ENCODE results near the gene CYP4F11.

The CYP4F11 gene

GRCh38 chr19:15894359-15894758 is 40.0 kb downstream of the CYP4F11 start:
- 49% methylated on average over 2 of the region's 2 CpGs for WGBS
- H2AK5ac ChIP-seq (ENCODE audit: low read length, severe bottlenecking): no peak overlapping the region

DNA sequence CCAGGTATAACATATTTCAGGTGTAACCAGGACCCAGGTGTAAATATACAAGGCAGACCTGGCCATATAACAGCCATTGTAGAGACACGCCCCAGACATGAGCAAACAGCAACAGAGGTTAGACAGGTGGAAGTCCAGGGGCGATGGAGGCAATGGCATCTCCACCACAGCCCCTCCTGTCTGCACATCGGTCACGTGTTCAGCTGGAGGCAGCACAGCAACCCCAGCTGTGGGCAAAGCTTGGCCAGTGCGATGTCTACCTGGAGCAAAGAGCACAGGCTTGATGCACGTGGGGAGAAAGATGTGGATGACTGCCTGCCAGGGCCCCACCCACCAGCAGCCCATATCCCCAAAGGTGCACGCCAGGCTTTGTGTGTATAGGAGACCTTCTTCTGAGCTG is 40.9 kb downstream of the CYP4F11 start:
- Histone ChIP-seq H3K4ac (ENCODE audit: low read depth in 1 of 2, low read length in 2 of 2) (no peak overlapping the region), H2BK15ac (ENCODE audit: low read depth, poor library complexity, severe bottlenecking) (no peak overlapping the region), H3K36me3 (ENCODE audit: control insufficient read depth in 1 of 2, insufficient read depth in 2 of 2, low read depth in 1 of 2, low read length in 2 of 2) (no peaks in the 10 kb centered on the region), H2BK12ac (ENCODE audit: low read length in 2 of 2) (no peak overlapping the region), H2BK120ac (ENCODE audit: low read depth, low read length) (no peak overlapping the region), H3K27ac (ENCODE audit: low read length, poor library complexity, severe bottlenecking) (no peak overlapping the region), H2AFZ (ENCODE audit: low read depth, low read length) (no peak overlapping the region), H4K8ac (ENCODE audit: low read length) (no peak overlapping the region), H3K4me2 (ENCODE audit: low read length, poor library complexity, severe bottlenecking) (no peak overlapping the region), H3K14ac (ENCODE audit: low read length in 2 of 2) (no peak overlapping the region), H3K27me3 (ENCODE audit: control insufficient read depth in 1 of 2, insufficient read depth in 1 of 2, low read length in 2 of 2) (no peaks in the 10 kb centered on the region), H3K18ac (ENCODE audit: low read depth in 1 of 2, low read length in 2 of 2) (no peak overlapping the region), H3K9me3 (ENCODE audit: control insufficient read depth, low read length) (no peaks in the 10 kb centered on the region), H3K4me1 (ENCODE audit: control insufficient read depth, insufficient read depth, low read depth, low read length) (no peaks in the 10 kb centered on the region), H2AK5ac (ENCODE audit: low read length, severe bottlenecking) (no peak overlapping the region), H2BK5ac (ENCODE audit: low read depth, low read length, poor library complexity, severe bottlenecking) (no peak overlapping the region), H3K9ac (ENCODE audit: low read length) (no peak overlapping the region), H3K79me1 (replicated peaks; ENCODE audit: low read length, poor library complexity, severe bottlenecking) (no peaks in the 10 kb centered on the region), H3K23ac (ENCODE audit: low read length in 2 of 2) (no peak overlapping the region), H4K91ac (ENCODE audit: low read length) (no peak overlapping the region), H3K4me3 (ENCODE audit: insufficient read depth in 1 of 2, low read depth in 1 of 2, low read length in 2 of 2) (no peak overlapping the region)
- 45% methylated on average over 6 of the region's 7 CpGs for WGBS
- DNase-seq: no peak

More at GRCh38 chr19:15894359-15894758, 40.0 kb downstream of the CYP4F11 start:
- no peaks in the 10 kb centered on the region for H3K27me3 ChIP-seq (ENCODE audit: control insufficient read depth in 1 of 2, insufficient read depth in 1 of 2, low read length in 2 of 2)
- H2BK120ac ChIP-seq (ENCODE audit: low read depth, low read length): no peak overlapping the region
- no peaks in the 10 kb centered on the region for H3K36me3 ChIP-seq (ENCODE audit: control insufficient read depth in 1 of 2, insufficient read depth in 2 of 2, low read depth in 1 of 2, low read length in 2 of 2)
- no peak overlapping the region for H3K18ac ChIP-seq (ENCODE audit: low read depth in 1 of 2, low read length in 2 of 2)
- H4K8ac ChIP-seq (ENCODE audit: low read length): no peak overlapping the region
- H3K9ac ChIP-seq (ENCODE audit: low read length): no peak overlapping the region
- H3K4ac ChIP-seq (ENCODE audit: low read depth in 1 of 2, low read length in 2 of 2): no peak overlapping the region
- H3K14ac ChIP-seq (ENCODE audit: low read length in 2 of 2): no peak overlapping the region
- H3K4me1 ChIP-seq (ENCODE audit: control insufficient read depth, insufficient read depth, low read depth, low read length): no peaks in the 10 kb centered on the region
- no peak overlapping the region for H4K91ac ChIP-seq (ENCODE audit: low read length)
- DNase-seq: no peak
- no peak overlapping the region for H2AFZ ChIP-seq (ENCODE audit: low read depth, low read length)
- no peak overlapping the region for H3K4me3 ChIP-seq (ENCODE audit: insufficient read depth in 1 of 2, low read depth in 1 of 2, low read length in 2 of 2)
- H3K79me1 ChIP-seq (replicated peaks; ENCODE audit: low read length, poor library complexity, severe bottlenecking): no peaks in the 10 kb centered on the region
- H3K4me2 ChIP-seq (ENCODE audit: low read length, poor library complexity, severe bottlenecking): no peak overlapping the region
- no peak overlapping the region for H3K27ac ChIP-seq (ENCODE audit: low read length, poor library complexity, severe bottlenecking)
- no peak overlapping the region for H2BK15ac ChIP-seq (ENCODE audit: low read depth, poor library complexity, severe bottlenecking)
- H2BK5ac ChIP-seq (ENCODE audit: low read depth, low read length, poor library complexity, severe bottlenecking): no peak overlapping the region
- H3K9me3 ChIP-seq (ENCODE audit: control insufficient read depth, low read length): no peaks in the 10 kb centered on the region
- no peak overlapping the region for H3K23ac ChIP-seq (ENCODE audit: low read length in 2 of 2)
- H2BK12ac ChIP-seq (ENCODE audit: low read length in 2 of 2): no peak overlapping the region

- no peaks in the 10 kb centered on the region for H3K9me3 ChIP-seq (ENCODE audit: control insufficient read depth, low read length)
- H3K23ac ChIP-seq (ENCODE audit: low read length in 2 of 2): no peak overlapping the region
- no peaks in the 10 kb centered on the region for H3K4me1 ChIP-seq (ENCODE audit: control insufficient read depth, insufficient read depth, low read depth, low read length)
- H3K27me3 ChIP-seq (ENCODE audit: control insufficient read depth in 1 of 2, insufficient read depth in 1 of 2, low read length in 2 of 2): no peaks in the 10 kb centered on the region
- H2BK120ac ChIP-seq (ENCODE audit: low read depth, low read length): no peak overlapping the region
- no peak overlapping the region for H2AFZ ChIP-seq (ENCODE audit: low read depth, low read length)
- no peak overlapping the region for H3K4me2 ChIP-seq (ENCODE audit: low read length, poor library complexity, severe bottlenecking)
- no peak overlapping the region for H2AK5ac ChIP-seq (ENCODE audit: low read length, severe bottlenecking)
- H3K18ac ChIP-seq (ENCODE audit: low read depth in 1 of 2, low read length in 2 of 2): no peak overlapping the region
- H3K36me3 ChIP-seq (ENCODE audit: control insufficient read depth in 1 of 2, insufficient read depth in 2 of 2, low read depth in 1 of 2, low read length in 2 of 2): no peaks in the 10 kb centered on the region
- H3K4me3 ChIP-seq (ENCODE audit: insufficient read depth in 1 of 2, low read depth in 1 of 2, low read length in 2 of 2): no peak overlapping the region
- H4K8ac ChIP-seq (ENCODE audit: low read length): no peak overlapping the region
- H3K14ac ChIP-seq (ENCODE audit: low read length in 2 of 2): no peak overlapping the region
- H2BK12ac ChIP-seq (ENCODE audit: low read length in 2 of 2): no peak overlapping the region
- no peak for DNase-seq
- WGBS: 64% methylated on average over 6 of the region's 6 CpGs
- H3K27ac ChIP-seq (ENCODE audit: low read length, poor library complexity, severe bottlenecking): no peak overlapping the region
- H3K9ac ChIP-seq (ENCODE audit: low read length): no peak overlapping the region
- H4K91ac ChIP-seq (ENCODE audit: low read length): no peak overlapping the region
- H2BK5ac ChIP-seq (ENCODE audit: low read depth, low read length, poor library complexity, severe bottlenecking): no peak overlapping the region
- no peak overlapping the region for H3K4ac ChIP-seq (ENCODE audit: low read depth in 1 of 2, low read length in 2 of 2)
- H2BK15ac ChIP-seq (ENCODE audit: low read depth, poor library complexity, severe bottlenecking): no peak overlapping the region
- H3K79me1 ChIP-seq (replicated peaks; ENCODE audit: low read length, poor library complexity, severe bottlenecking): no peaks in the 10 kb centered on the region
Observed at GRCh38 chr19:15892012-15892411, 42.3 kb downstream of the CYP4F11 start.

DNA sequence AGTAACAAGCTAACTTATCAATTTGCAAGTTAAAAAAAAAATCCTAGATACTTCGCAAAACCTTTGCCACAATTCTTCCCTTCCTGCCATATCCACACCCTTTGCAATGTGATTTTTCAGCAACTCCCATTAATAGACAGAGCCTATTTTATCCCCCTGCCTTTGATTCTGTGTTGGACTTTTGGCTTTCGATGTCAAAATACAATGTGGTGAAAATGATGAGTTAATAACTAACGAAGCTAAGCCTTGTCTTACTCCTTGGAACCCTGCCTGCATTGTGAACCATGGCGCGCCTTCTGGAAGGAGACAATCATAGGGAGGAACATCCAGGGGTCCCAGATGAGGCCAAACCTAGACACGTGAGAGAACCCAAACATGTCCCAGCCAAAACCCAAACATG is 42.9 kb downstream of the CYP4F11 start:
- Histone ChIP-seq H2BK120ac (ENCODE audit: low read depth, low read length) (no peak overlapping the region), H4K91ac (ENCODE audit: low read length) (no peak overlapping the region), H4K8ac (ENCODE audit: low read length) (no peak overlapping the region), H3K23ac (ENCODE audit: low read length in 2 of 2) (no peak overlapping the region), H3K4me2 (ENCODE audit: low read length, poor library complexity, severe bottlenecking) (no peak overlapping the region), H3K9ac (ENCODE audit: low read length) (no peak overlapping the region), H3K79me1 (replicated peaks; ENCODE audit: low read length, poor library complexity, severe bottlenecking) (no peaks in the 10 kb centered on the region), H3K27ac (ENCODE audit: low read length, poor library complexity, severe bottlenecking) (no peak overlapping the region), H3K18ac (ENCODE audit: low read depth in 1 of 2, low read length in 2 of 2) (no peak overlapping the region), H2BK15ac (ENCODE audit: low read depth, poor library complexity, severe bottlenecking) (no peak overlapping the region), H3K4ac (ENCODE audit: low read depth in 1 of 2, low read length in 2 of 2) (no peak overlapping the region), H3K27me3 (ENCODE audit: control insufficient read depth in 1 of 2, insufficient read depth in 1 of 2, low read length in 2 of 2) (no peaks in the 10 kb centered on the region), H3K4me3 (ENCODE audit: insufficient read depth in 1 of 2, low read depth in 1 of 2, low read length in 2 of 2) (no peak overlapping the region), H2BK12ac (ENCODE audit: low read length in 2 of 2) (no peak overlapping the region), H3K14ac (ENCODE audit: low read length in 2 of 2) (no peak overlapping the region), H3K4me1 (ENCODE audit: control insufficient read depth, insufficient read depth, low read depth, low read length) (no peaks in the 10 kb centered on the region), H3K9me3 (ENCODE audit: control insufficient read depth, low read length) (no peaks in the 10 kb centered on the region), H2BK5ac (ENCODE audit: low read depth, low read length, poor library complexity, severe bottlenecking) (no peak overlapping the region), H2AFZ (ENCODE audit: low read depth, low read length) (no peak overlapping the region), H2AK5ac (ENCODE audit: low read length, severe bottlenecking) (no peak overlapping the region), H3K36me3 (ENCODE audit: control insufficient read depth in 1 of 2, insufficient read depth in 2 of 2, low read depth in 1 of 2, low read length in 2 of 2) (no peaks in the 10 kb centered on the region)
- no peak for DNase-seq
- 52% methylated on average over 6 of the region's 6 CpGs for WGBS

Measured in mesenchymal stem cell (in vitro differentiated cells and primary cell).